SH-SY5Y (cell line): ENCODE data around the gene SYNC.

ENCODE experiments used
- GATA2 ChIP-seq: IDR thresholded peaks from 2 replicates; pipeline ENCODE4 v1.6.1; 2011; ENCODE audit warnings: mild to moderate bottlenecking, low read depth, low read length
- GATA3 ChIP-seq: IDR thresholded peaks from 2 replicates; pipeline ENCODE4 v1.6.1; 2011; ENCODE audit warnings: low read depth, mild to moderate bottlenecking, low read length, moderate library complexity

DNA sequence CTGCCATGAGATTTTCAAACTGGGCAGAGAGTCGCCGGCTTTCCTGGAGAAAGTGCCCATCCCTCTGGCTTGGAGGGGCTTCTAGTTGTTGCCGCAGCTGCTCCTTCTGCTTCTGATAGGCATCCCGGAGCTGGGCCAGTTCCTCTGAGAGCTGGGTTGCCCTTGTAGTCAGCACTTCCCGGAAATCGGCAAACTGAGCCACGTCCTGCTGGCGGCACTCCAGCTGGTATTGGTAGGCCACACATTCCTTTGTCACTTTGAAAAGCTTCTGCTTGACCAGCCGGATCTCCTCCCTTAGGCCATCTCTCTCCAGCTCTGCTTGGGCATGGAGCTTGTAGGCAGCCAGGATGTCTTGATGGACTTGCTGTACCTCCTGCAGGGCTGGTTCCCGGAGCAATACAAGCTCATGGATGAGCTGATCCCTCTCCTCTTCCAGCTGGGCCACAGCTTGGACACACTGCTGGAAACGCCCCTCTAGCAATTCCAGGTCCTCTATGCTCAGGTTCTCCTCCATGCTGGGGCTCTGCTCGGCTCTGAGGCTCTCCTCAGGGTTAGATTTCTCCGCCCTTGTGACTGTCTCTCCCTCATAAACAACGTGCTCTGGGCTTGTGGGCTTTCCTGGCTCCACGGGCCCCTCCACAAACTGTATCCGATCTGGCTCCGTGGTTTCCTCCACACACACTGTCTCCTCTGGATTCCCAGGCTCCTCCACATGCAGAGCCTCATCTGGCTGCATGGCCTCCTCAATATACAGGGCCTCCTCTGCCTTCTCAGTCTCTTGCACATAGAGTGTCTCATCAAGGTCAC is 7.3 kb downstream of the SYNC start:
- no peak for TF ChIP-seq GATA2
- no peak for TF ChIP-seq GATA3
